Eye (tissue), 1 donor: Measurements from ENCODE around the gene ALCAM.

Experiments used
- DNase-seq: peaks from one replicate; pipeline ENCODE4 v3.0.0-alpha.2; 2015

Gene ALCAM

GRCh38 chr3:105497386-105497785 is 130.7 kb downstream of the ALCAM start:
- no peak for DNase-seq

DNA sequence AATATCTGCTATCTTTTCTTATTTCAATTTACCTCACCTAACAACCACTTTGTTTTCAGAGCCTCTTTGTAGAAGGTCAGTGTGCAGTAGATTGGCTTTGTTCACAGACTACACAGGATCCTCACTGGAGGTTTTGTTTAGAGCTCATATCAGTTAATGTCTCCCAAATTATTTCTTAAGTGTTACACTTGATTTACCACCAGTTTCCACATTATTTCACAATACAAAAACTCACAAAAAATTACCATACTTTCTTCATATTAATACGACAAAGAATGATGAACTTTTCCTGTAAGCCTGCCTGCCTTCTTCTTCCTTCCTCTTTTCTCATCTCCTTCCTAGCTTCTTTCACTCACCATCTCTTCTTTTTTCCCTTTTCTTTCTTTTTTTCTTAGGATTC is 133.3 kb downstream of the ALCAM start:
- no peak for DNase-seq

- DNase-seq, result no peak
These were observed 135.6 kb downstream of the ALCAM start for GRCh38 chr3:105502333-105502732.

DNA sequence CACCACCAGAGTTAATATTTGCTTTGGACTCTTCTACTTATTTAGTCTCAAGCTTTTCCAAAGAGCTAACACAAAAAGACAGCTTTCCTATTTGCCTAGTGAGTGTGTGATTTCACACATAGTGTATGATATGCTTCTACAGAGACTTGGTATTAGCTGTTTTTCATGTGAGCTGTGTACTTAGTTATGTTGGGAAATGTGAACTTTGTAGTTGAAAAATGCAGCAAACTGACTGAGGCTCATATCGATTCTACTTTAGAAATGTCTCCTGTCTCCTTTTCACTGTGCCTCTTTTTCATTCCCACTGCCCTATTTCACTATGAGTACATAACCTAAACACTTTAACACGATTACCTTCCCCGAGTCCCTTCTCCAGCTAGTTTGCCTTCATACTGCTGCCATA is 136.5 kb downstream of the ALCAM start:
- DNase-seq, result no peak

DNA sequence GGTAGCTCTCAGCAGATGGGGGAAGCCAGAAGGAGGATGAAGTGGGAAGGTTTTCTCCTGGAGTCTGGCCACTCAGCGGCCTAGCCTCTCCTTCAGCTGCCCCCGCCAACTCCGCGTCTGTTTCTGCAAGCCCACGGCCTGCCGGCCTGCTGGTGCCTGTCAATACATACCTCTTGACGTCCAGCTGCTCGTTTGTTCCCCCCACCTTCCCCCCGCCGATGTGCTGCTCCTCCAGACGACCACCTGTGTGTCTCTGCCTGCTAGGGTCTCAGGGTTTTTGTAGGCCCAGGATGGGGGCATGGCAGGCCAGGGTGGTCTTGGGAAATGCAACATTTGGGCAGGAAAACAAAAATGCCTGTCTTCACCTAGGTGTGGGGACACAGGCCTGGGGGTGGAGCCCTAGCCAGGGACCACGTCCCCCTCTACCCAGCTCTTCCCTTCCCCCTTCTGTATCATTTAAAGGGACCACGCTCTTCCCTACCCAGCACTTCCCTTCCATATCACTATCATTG is 137.8 kb downstream of the ALCAM start:
- DNase-seq, result no peak

DNA sequence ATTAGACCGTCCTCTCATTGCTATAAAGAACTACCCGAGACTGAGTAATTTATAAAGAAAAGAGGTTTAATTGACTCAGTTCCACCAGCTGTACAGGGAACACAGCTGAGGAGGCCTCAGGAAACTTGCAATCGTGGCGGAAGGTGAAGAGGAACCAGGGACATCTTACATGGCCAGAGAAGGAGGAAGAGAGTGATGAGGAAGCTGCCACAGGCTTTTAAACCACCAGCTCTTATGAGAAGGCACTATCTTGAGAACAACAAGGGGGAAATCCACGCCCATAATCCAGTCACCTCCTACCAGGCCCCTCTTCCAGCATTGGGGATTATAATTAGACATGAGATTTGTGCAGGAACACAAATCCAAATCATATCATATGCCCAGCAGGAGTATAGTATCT is 138.5 kb downstream of the ALCAM start:
- DNase-seq, result no peak

GRCh38 chr3:105511031-105511430 is 144.3 kb downstream of the ALCAM start:
- DNase-seq, result no peak

DNA sequence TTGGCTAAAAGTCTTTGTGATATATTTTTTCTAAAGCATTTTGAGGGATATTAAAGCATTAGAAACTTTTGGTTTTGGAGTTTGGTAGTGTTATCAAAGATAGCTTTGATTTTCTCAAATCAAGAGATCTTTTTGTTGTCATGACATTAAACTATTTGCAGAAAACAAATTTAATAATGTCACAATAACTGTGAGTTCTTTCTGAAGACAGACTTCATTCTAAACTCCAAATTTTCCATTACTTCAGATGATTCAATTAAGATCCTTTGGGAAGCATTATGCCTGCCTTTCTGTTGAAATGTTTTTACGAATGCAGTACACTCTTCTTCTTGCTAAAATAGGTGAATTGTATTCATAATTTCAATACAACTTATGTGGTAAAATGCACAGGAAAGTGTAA is 145.4 kb downstream of the ALCAM start:
- no peak for DNase-seq

- DNase-seq, result no peak
These were observed 146.3 kb downstream of the ALCAM start for GRCh38 chr3:105513042-105513441.

- no peak for DNase-seq
These were observed 147.2 kb downstream of the ALCAM start for GRCh38 chr3:105513886-105514285.

- DNase-seq, result no peak
These were observed 148.7 kb downstream of the ALCAM start for GRCh38 chr3:105515372-105515771.

- DNase-seq, result no peak
These were observed 150.3 kb downstream of the ALCAM start for GRCh38 chr3:105516972-105517371.

DNA sequence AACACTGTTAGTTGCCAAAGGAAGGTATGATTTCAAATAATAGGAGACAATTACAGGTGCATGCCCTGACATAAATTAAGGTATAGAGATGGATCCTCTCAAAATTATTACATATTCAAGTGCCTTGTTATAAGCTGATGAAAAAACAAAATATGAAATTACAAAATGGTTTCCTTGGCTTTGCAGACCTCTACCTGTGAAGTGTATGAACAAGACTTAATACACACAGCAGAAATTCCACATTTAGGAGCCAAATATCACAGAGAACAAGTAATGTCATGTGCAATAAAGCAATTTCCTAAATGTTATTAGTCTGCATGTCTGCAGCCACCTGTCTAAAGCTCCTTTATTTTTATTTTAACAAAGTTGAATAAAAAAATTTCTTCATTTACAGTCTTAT is 151.5 kb downstream of the ALCAM start:
- no peak for DNase-seq

- DNase-seq, result peak; percentile 87
These were observed 152.2 kb downstream of the ALCAM start for GRCh38 chr3:105518806-105519418.

GRCh38 chr3:105521770-105522169 is 155.1 kb downstream of the ALCAM start:
- no peak for DNase-seq

DNA sequence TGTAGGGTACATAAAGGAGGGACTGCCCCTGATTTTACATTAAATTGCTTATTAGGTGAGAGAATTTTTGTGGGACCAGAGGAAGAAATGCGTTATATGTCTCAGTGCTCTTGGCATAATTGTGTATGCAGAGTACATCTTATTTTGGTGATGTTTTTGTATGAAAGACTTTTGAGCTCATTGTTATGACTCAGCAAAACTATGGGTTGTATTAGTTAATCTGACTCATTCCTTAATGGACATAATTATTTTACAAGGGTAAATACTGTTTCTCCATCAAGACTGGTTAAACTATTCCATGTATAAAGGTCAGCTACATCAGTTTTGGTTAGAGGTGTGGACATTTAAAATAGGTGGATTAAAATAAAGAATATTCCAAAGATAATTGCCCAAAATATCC is 156.8 kb downstream of the ALCAM start:
- DNase-seq, result no peak

GRCh38 chr3:105525531-105525930 is 158.8 kb downstream of the ALCAM start:
- DNase-seq, result no peak

DNA sequence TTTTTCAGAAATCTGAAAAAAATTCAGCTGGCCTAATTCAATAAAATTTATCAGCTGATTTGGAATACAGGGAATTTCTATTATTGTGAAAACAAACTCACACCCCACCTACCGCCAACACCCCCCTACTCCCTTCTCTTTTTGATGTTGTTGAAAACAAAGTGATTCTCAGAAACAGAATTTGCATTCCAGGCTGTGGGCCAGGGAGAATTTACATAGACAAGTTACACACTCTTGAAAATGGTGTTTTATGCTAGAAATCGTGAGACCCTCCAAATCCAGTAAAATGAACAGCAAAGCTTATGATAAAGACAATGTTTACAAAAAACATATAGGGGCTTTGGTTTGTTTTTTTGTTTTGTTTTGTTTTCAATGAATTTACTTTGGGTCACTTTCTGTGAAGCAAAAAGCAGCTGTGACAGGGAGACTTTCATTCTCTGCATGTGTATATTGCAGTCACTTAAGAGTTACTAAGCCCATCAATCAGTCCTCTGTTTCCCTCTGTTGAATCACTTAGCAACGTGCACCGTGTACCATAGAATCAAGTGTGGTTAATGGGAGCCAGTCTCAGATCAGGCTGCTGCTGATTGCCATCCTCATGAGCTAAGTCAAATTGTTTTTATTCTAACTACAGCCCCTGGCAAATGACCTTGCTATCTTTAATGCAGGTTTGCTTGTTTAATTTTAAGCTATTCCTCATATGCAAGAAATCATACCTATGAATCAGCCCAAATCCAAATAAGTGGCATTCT is 159.8 kb downstream of the ALCAM start:
- no peak for DNase-seq

DNA sequence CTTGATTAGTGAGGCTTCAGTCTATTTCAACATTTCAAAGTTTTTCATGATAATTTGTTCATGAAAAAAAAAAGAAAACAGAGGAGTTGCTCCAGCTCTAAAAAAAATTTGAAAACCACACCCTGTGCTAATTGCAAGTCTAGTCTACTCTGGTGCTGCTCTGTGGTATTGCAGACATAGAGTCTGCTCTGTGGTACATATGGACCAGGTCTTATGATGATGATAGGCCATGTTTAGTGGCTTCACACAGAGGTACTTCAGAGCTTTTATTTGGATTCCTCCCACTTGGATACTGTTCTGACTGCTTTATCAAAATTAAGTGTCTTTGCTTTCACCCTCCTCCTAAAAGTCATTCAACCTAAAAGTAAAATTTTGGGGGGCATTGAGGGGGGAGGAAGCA is 160.8 kb downstream of the ALCAM start:
- no peak for DNase-seq

DNA sequence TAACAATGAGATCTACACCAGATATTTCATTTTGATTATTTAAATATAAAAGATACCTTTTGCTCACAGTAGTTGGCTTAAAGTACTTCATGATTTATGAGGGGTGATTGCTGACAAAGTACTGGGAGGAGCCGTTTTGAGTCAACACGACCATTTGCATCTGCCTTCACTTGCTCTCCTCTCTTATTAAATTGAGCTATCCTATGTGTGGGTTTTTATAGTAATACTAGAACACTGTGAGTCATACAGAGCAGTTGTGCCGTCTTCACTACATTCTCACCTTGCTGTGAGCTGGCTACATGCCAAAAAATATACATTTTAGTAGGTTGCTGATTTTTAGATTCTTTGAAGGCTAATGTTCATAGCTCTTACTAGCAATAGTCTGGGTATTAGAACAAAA is 161.2 kb downstream of the ALCAM start:
- no peak for DNase-seq

DNA sequence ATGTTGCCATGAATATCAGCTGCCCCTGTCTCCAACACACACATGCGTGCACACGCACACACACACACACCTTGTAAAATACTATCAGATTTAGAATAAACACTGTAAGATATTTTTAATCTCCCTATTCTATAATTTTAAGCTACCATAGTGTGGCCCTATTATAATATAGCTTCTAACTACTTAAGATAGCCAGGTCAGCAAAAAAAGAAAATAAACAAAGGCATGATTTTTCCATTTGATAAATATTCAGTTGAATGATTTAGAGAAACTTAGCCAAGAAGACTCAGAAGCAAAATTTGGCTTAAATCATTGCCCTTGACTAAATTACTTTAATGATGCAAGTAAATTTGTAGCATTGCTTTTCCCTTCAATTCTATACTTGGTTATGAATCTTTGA is 162.2 kb downstream of the ALCAM start:
- no peak for DNase-seq

GRCh38 chr3:105529456-105529855 is 162.7 kb downstream of the ALCAM start:
- no peak for DNase-seq

DNA sequence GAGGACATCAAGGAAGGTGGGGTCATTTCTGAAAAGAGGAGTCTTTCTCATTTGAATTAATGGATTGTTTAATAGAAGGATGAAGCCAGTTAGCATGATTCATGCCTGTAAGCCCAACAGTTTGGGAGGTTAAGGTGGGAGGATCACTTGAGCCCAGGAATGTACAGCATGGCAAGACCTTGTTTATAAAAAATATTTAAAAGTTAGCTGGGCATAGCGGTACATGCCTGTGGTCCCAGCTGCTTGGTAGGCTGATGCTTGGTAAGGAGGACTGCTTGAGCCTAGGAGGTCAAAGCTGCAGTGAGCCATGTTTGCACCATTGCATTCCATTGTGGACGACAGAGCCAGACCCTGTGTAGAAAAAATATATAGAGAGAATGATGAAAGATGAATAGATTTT is 165.5 kb downstream of the ALCAM start:
- no peak for DNase-seq

GRCh38 chr3:105533960-105534359 is 167.3 kb downstream of the ALCAM start:
- DNase-seq, result no peak

DNA sequence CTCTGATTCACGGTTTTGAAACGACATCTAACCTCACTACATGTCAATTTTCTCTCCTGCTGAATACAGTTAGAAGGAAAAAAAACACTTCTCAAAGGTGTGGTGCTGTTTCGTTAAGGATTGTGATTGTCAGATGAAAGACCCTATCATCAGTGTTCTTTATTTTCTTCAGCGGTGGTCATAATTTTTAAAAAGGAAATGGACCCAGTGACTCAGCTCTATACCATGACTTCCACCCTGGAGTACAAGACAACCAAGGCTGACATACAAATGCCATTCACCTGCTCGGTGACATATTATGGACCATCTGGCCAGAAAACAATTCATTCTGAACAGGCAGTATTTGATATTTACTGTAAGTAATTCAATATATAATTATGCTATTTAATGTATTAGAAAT is 167.8 kb downstream of the ALCAM start:
- DNase-seq, result no peak
